ENCODE measurements around the gene LIX1. TPM values are rescaled to one million over a fixed set of nuclear protein-coding genes. Genes with fewer than 3 reads are reported as not detected.

LIX1 gene
- polyA plus RNA-seq, 1 donor from 2014 or later: 1.9 TPM

DNA sequence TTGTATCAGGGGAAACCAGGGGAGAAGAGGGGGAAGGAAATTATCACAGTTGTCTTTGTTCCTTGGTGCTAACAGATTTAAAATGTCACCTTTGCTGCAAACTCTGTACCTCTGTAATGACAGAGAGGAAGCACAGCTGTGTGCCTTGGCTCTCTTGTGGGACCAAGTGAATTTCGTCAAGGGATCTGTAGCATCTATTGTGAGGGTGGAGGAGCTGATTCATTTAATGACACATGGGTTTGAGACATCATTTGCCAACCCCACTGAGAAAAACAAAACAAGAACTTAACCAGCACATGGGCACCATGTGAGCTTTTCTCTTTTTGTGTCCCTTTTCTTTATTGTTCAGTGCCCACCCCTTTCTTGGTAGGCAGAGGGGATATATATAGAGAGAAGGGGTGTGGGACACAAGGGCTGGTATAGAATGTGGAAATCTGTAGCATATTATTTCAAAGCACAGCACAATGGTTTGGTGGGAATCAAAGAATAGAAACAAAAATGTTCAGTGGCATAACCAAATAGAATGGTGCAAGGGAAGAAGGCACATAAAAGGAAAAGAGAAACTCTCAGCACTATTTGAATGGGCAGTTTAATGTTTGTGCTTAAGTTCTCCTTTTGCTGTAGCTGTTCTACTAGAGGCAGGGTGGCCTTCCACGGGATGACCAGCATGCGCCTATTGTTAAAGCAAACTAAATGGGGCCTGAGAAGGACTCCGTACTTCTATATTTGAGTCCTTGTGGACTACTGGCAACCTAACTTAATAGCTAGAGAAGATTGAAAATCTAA is 63.3 kb downstream of the LIX1 start:
- no peak overlapping the region for H3K4me3 ChIP-seq (ENCODE audit: low read length)

DNA sequence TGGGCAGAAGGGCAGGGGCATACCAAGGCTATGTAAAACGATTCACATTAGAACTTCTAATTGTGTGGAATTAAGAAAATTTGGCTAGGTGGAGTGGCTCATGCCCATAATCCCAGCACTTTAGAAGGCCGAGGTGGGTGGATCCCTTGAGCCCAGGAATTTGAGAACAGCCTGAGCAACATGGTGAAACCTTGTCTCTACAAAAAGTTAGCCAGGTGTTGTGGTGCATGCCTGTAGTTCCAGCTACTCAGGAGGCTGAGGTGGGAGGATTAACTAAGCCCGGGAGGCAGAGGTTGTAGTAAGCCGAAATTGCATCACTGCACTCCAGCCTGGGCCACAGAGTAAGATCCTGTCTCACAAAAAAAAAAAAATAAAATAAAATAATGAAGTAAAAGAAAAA is 65.2 kb downstream of the LIX1 start:
- Histone ChIP-seq H3K4me2 (ENCODE audit: low read length) (no peak overlapping the region), H3K9me2 (ENCODE audit: insufficient read depth, low read length) (no peaks in the 10 kb centered on the region), H3F3A (ENCODE audit: insufficient read depth, low read length, poor library complexity, severe bottlenecking) (no peaks in the 10 kb centered on the region), H3K27me3 (ENCODE audit: insufficient read depth, low read depth, low read length) (no peaks in the 10 kb centered on the region), H4K20me1 (ENCODE audit: insufficient read depth) (no peaks in the 10 kb centered on the region), H3K79me2 (replicated peaks; ENCODE audit: insufficient read depth, low read length) (no peaks in the 10 kb centered on the region), H3K9me3 (ENCODE audit: low read length) (no peaks in the 10 kb centered on the region), H3K27ac (ENCODE audit: low read length) (no peak overlapping the region), H3K9ac (ENCODE audit: low read length) (no peak overlapping the region), H3K4me3 (ENCODE audit: low read length) (no peak overlapping the region), H2AFZ (ENCODE audit: low read depth, low read length) (no peak overlapping the region), H3K36me3 (ENCODE audit: insufficient read depth, low read length) (no peaks in the 10 kb centered on the region)
- no peak for TF ChIP-seq POLR2AphosphoS5 (IDR thresholded peaks at IDR 0.05)
- no peak for TF ChIP-seq TAF1 (IDR thresholded peaks at IDR 0.05; ENCODE audit: low read depth)
- TF ChIP-seq, protein P1, sequence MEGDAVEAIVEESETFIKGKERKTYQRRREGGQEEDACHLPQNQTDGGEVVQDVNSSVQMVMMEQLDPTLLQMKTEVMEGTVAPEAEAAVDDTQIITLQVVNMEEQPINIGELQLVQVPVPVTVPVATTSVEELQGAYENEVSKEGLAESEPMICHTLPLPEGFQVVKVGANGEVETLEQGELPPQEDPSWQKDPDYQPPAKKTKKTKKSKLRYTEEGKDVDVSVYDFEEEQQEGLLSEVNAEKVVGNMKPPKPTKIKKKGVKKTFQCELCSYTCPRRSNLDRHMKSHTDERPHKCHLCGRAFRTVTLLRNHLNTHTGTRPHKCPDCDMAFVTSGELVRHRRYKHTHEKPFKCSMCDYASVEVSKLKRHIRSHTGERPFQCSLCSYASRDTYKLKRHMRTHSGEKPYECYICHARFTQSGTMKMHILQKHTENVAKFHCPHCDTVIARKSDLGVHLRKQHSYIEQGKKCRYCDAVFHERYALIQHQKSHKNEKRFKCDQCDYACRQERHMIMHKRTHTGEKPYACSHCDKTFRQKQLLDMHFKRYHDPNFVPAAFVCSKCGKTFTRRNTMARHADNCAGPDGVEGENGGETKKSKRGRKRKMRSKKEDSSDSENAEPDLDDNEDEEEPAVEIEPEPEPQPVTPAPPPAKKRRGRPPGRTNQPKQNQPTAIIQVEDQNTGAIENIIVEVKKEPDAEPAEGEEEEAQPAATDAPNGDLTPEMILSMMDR (IDR thresholded peaks at IDR 0.05; ENCODE audit: poor library complexity, severe bottlenecking): no peak
- TF ChIP-seq EP300 (conservative IDR thresholded peaks at IDR 0.05; ENCODE audit: poor library complexity, severe bottlenecking): no peak
- no peak for TF ChIP-seq MXI1 (conservative IDR thresholded peaks at IDR 0.05; ENCODE audit: poor library complexity, severe bottlenecking)
- no peak for TF ChIP-seq EZH2 (IDR thresholded peaks at IDR 0.05; ENCODE audit: borderline replicate concordance, insufficient read depth, low read length, poor library complexity, severe bottlenecking)
- no peak for TF ChIP-seq REST (IDR thresholded peaks at IDR 0.05; ENCODE audit: borderline replicate concordance)
- TF ChIP-seq RAD21 (conservative IDR thresholded peaks at IDR 0.05): no peak

More for the DNA sequence above, 63.3 kb downstream of the LIX1 start:
- Histone ChIP-seq H3K9ac (ENCODE audit: low read length) (no peak overlapping the region), H3K9me2 (ENCODE audit: insufficient read depth, low read length) (no peaks in the 10 kb centered on the region), H3K27ac (ENCODE audit: low read length) (no peak overlapping the region), H3K36me3 (ENCODE audit: insufficient read depth, low read length) (no peaks in the 10 kb centered on the region), H2AFZ (ENCODE audit: low read depth, low read length) (no peak overlapping the region), H3F3A (ENCODE audit: insufficient read depth, low read length, poor library complexity, severe bottlenecking) (no peaks in the 10 kb centered on the region), H3K79me2 (replicated peaks; ENCODE audit: insufficient read depth, low read length) (no peaks in the 10 kb centered on the region), H4K20me1 (ENCODE audit: insufficient read depth) (no peaks in the 10 kb centered on the region), H3K4me2 (ENCODE audit: low read length) (no peak overlapping the region), H3K9me3 (ENCODE audit: low read length) (no peaks in the 10 kb centered on the region), H3K27me3 (ENCODE audit: insufficient read depth, low read depth, low read length) (no peaks in the 10 kb centered on the region)
- no peak for TF ChIP-seq EZH2 (IDR thresholded peaks at IDR 0.05; ENCODE audit: borderline replicate concordance, insufficient read depth, low read length, poor library complexity, severe bottlenecking)

Data from neural cell (in vitro differentiated cells).